Lower lobe of right lung (tissue), 2 donors: Measurements from ENCODE around the gene FGFR2. TPM values are rescaled to one million over a fixed set of nuclear protein-coding genes. Genes with fewer than 3 reads are reported as not detected.

Experiments
- ATAC-seq, 2 donors: fragments of 200-7000 bp; cut with Tn5 transposase; one replicate each; pipeline ENCODE4 v1.9.1; 2020 to 2022; ENCODE audit warnings: mild to moderate bottlenecking in 2 of 2, moderate library complexity in 2 of 2
- DNase-seq: peaks from one replicate; pipeline ENCODE4 v3.0.0-alpha.2; 2020
- H3K27ac ChIP-seq: fragments of 200-600 bp; one replicate; pipeline ENCODE4 v1.8.0; 2022
- H3K27me3 ChIP-seq: fragments of 200-600 bp; one replicate; pipeline ENCODE4 v1.8.0; 2022; ENCODE audit warnings: low read depth
- H3K36me3 ChIP-seq: fragments of 200-600 bp; one replicate; pipeline ENCODE4 v1.8.0; 2022; ENCODE audit warnings: mild to moderate bottlenecking
- H3K4me1 ChIP-seq: fragments of 200-600 bp; one replicate; pipeline ENCODE4 v1.8.0; 2022
- H3K4me3 ChIP-seq: fragments of 200-600 bp; one replicate; pipeline ENCODE4 v1.8.0; 2022; ENCODE audit warnings: mild to moderate bottlenecking
- H3K9me3 ChIP-seq: fragments of 200-600 bp; one replicate; pipeline ENCODE4 v1.8.0; 2022
- intact Hi-C: fragments of 100-400 bp; cut with DNase I; formaldehyde crosslinking; loops from one replicate; pipeline ENCODE4 v1.11.0; 2022
- total RNA-seq: library from RNA; stranded (reverse); fragmentation: NEBNext Ultra II Directional; extraction: Animal tissue kit (Norgen Biotek cat#: 25700); gene quantifications from one replicate; pipeline ENCODE4 v1.2.1, GENCODE V29; 2021
- TF ChIP-seq, protein P1 (sequence below): fragments of 200-600 bp; IDR thresholded peaks from one replicate; pipeline ENCODE4 v1.8.0; 2022; ENCODE audit warnings: antibody characterized with exemption, mild to moderate bottlenecking
- donor health status: DM: no; HTN: yes; CAD: no; lungs with severe emphysema.

Gene FGFR2
- total RNA-seq, 1 donor from 2014 or later = 59.2 TPM

- ATAC-seq (no peak), DNase-seq (no peak)
- intact Hi-C loops = no loop called here
- H3K36me3 ChIP-seq = peaks cover 12% of the 10 kb centered on the region
- H3K4me1 ChIP-seq = no peaks in the 10 kb centered on the region
- no peaks in the 10 kb centered on the region for H3K27me3 ChIP-seq
- no peaks in the 10 kb centered on the region for H3K9me3 ChIP-seq
- H3K4me3 ChIP-seq = no peak overlapping the region
- H3K27ac ChIP-seq = no peak overlapping the region
- TF ChIP-seq, protein P1, sequence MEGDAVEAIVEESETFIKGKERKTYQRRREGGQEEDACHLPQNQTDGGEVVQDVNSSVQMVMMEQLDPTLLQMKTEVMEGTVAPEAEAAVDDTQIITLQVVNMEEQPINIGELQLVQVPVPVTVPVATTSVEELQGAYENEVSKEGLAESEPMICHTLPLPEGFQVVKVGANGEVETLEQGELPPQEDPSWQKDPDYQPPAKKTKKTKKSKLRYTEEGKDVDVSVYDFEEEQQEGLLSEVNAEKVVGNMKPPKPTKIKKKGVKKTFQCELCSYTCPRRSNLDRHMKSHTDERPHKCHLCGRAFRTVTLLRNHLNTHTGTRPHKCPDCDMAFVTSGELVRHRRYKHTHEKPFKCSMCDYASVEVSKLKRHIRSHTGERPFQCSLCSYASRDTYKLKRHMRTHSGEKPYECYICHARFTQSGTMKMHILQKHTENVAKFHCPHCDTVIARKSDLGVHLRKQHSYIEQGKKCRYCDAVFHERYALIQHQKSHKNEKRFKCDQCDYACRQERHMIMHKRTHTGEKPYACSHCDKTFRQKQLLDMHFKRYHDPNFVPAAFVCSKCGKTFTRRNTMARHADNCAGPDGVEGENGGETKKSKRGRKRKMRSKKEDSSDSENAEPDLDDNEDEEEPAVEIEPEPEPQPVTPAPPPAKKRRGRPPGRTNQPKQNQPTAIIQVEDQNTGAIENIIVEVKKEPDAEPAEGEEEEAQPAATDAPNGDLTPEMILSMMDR = no peak
Measured at GRCh38 chr10:121511943-121512342, 86.3 kb downstream of the FGFR2 start.

DNA sequence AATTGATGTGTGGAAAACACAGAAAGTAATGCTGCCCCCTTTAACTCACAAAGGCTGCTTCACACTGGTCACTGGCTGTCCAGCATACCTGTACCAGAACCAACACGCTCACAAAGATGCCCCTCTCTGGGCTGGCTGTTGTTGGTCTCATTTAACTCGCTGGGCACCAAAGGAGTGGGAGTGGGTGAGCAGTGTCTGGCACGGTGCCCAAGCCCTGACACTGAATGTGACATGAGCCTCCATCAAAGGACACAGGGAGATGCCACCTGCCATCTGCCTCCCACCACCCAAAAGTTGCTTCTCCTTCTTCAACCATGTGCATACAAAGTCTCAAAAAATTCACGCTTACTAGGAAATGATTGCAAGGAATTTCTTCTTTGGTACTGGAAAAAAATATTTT lies 86.8 kb downstream of the FGFR2 start:
- DNase-seq (no peak), ATAC-seq (no peak)
- Histone ChIP-seq H3K27me3 (no peaks in the 10 kb centered on the region), H3K27ac (no peak overlapping the region), H3K4me3 (no peak overlapping the region), H3K9me3 (no peaks in the 10 kb centered on the region), H3K36me3 (peaks cover 8% of the 10 kb centered on the region), H3K4me1 (no peaks in the 10 kb centered on the region)
- intact Hi-C loops = no loop called here
- TF ChIP-seq, protein P1 = no peak

DNA sequence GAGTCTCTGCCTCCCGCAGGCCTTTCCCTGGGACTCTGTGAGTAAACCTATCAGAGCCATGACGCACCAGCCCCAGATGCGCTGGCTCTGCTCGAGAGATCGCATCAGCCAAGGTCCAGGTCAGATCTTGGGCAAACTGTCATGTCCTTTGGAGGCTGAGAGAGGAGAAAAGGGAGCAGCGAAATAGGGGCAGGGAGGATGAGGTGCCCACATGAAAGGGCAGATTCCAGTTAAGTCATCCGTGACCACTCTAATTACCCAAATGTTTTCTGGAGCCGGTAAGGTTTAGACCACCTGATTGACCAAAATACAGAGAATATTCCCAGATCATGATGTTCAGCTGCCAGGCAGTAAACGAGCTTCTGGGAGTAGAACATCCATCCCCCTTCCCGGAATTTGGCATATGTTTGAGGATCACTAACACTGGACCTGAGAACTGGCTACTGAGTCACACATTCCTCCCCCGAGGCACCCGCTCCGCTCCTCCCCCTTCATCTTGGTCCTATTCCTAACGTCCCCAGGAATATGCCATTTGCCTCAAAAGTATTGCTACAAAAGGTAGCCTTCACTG lies 88.0 kb downstream of the FGFR2 start:
- intact Hi-C loops = no loop called here
- no peak overlapping the region for H3K4me3 ChIP-seq

GRCh38 chr10:121509796-121510195 lies 88.4 kb downstream of the FGFR2 start:
- DNase-seq (no peak), ATAC-seq (no peak)
- intact Hi-C loops = no loop called here
- H3K27ac ChIP-seq = no peak overlapping the region
- TF ChIP-seq, protein P1 = no peak
- H3K36me3 ChIP-seq = peaks cover 2% of the 10 kb centered on the region
- no peaks in the 10 kb centered on the region for H3K9me3 ChIP-seq
- H3K4me3 ChIP-seq = no peak overlapping the region
- H3K4me1 ChIP-seq = no peaks in the 10 kb centered on the region
- H3K27me3 ChIP-seq = no peaks in the 10 kb centered on the region

More for the DNA sequence above, 88.0 kb downstream of the FGFR2 start:
- Histone ChIP-seq H3K27ac (no peak overlapping the region), H3K36me3 (peaks cover 7% of the 10 kb centered on the region), H3K9me3 (no peaks in the 10 kb centered on the region), H3K4me1 (no peaks in the 10 kb centered on the region), H3K27me3 (no peaks in the 10 kb centered on the region)
- DNase-seq (no peak), ATAC-seq (no peak)
- TF ChIP-seq, protein P1 = no peak

GRCh38 chr10:121509112-121509511 lies 89.1 kb downstream of the FGFR2 start:
- Histone ChIP-seq H3K4me3 (no peak overlapping the region), H3K4me1 (no peaks in the 10 kb centered on the region), H3K36me3 (no peaks in the 10 kb centered on the region), H3K27me3 (no peaks in the 10 kb centered on the region), H3K27ac (no peak overlapping the region), H3K9me3 (no peaks in the 10 kb centered on the region)
- ATAC-seq = no peak
- TF ChIP-seq, protein P1 = no peak
- no peak for DNase-seq
- intact Hi-C loops = no loop called here
